Skeletal muscle tissue (tissue), 4 donors: ENCODE data around the gene AGO3. TPM values are rescaled to one million over a fixed set of nuclear protein-coding genes. Genes with fewer than 3 reads are reported as not detected.

Experiments used
- H3K27ac ChIP-seq: one replicate; pipeline ENCODE4 v1.7.0; 2013; ENCODE audit warnings: mild to moderate bottlenecking, low read depth, low read length, inconsistent platforms
- H3K27me3 ChIP-seq, 3 donors: one replicate each; pipeline ENCODE4 v1.7.0; 2013; ENCODE audit warnings: low read length in 3 of 3; ENCODE audit not compliant: control insufficient read depth in 3 of 3, insufficient read depth in 3 of 3
- H3K36me3 ChIP-seq, 3 donors: one replicate each; pipeline ENCODE4 v1.7.0; 2013; ENCODE audit warnings: low read length in 3 of 3; ENCODE audit not compliant: control insufficient read depth in 3 of 3, insufficient read depth in 3 of 3
- H3K4me1 ChIP-seq, 3 donors: one replicate each; pipeline ENCODE4 v1.7.0; 2013; ENCODE audit warnings: low read length in 3 of 3, mild to moderate bottlenecking in 3 of 3; ENCODE audit not compliant: control insufficient read depth in 3 of 3, insufficient read depth in 3 of 3
- H3K4me3 ChIP-seq, 3 donors: one replicate each; pipeline ENCODE4 v1.7.0; 2013; ENCODE audit warnings: low read length in 3 of 3
- H3K9ac ChIP-seq, 3 donors: one replicate each; pipeline ENCODE4 v1.7.0; 2013; ENCODE audit warnings: low read length in 3 of 3, mild to moderate bottlenecking in 3 of 3, moderate library complexity in 2 of 3, low read depth in 1 of 3
- H3K9me3 ChIP-seq, 3 donors: one replicate each; pipeline ENCODE4 v1.7.0; 2013; ENCODE audit warnings: low read length in 3 of 3; ENCODE audit not compliant: control insufficient read depth in 3 of 3
- total RNA-seq: library from RNA; depleted of rRNA; stranded (reverse); fragments of >200 nt; gene quantifications from one replicate; pipeline ENCODE4 v1.2.3, GENCODE V29; 2014
- donor health status: Osteomylitis.

Gene AGO3
- total RNA-seq, 1 donor from 2014 or later: 13.0 TPM

DNA sequence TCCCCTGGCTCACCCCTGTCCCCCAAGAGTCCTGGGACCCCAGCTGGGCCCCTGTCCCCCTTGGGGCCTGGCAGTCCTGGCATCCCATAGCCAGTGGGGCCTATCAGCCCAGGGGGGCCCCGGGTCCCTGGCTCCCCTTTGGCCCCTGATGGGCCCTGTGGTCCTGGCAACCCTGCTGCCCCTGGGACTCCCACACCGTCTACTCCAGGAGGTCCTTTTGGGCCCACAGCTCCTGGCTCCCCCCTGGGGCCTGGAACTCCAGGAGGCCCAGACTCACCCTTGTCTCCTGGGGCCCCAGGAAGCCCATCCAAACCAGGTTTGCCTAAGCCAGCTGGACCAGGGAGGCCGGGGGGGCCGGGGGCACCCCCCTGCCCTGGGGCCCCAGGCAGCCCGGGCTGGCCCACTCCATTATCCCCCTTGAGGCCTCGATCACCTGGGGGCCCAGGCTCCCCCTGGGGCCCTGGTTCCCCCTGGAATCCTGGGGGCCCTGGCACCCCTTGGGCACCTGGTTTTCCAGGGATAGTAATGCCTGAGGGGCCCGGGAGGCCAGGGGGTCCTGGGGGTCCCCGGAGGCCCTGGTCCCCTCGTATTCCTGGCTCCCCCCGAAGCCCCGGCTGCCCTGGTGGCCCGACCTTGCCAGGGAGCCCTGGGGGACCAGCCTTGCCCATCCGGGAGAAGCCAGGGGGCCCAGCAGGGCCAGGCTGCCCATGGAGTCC lies 167.9 kb downstream of the AGO3 start:
- H3K9ac ChIP-seq: no peak overlapping the region
- H3K36me3 ChIP-seq: peaks cover 21 to 23% (median 21%) of the 10 kb centered on the region in 3 donors
- H3K4me3 ChIP-seq: no peak overlapping the region
- H3K27ac ChIP-seq: no peak overlapping the region
- no peaks in the 10 kb centered on the region for H3K27me3 ChIP-seq
- peaks cover 4 to 13% (median 8%) of the 10 kb centered on the region in 3 donors for H3K4me1 ChIP-seq
- no peaks in the 10 kb centered on the region for H3K9me3 ChIP-seq

DNA sequence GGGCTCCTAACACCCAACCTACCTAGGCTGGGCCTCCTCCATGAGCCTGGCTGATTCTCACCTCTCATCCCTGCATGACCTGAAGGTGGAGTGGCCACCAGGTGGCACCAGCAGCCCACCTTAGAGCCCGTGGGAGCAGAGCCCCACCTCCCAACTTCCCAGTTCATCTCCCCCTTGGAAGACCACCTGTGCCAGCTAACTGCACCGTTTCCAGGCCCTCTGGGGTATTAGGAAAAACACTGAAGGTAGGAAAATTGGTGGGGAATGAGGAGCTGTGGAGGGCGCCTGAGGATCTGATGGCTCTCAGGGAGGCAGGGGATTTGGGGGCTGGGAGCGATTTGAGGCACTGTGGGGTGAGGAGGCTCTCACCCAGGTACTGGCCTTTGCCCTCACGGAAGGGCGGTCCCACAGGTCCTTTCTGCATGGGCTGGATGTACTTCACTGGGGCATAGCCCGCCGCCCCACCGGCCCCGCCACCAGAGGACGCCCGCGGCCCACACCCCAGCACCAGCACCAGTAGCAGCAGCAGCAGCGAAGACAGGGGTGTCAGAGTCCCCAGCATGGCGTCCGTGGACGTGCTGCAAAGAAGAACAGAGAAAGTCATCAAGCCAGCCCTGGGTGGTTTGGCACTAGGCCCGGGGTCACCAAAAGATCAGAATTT lies 168.9 kb downstream of the AGO3 start:
- Histone ChIP-seq H3K4me1 (peaks cover 2 to 5% (median 4%) of the 10 kb centered on the region in 3 donors), H3K4me3 (peak overlapping the region; percentile 9 to 38 (median 13)), H3K27me3 (no peaks in the 10 kb centered on the region), H3K9me3 (no peaks in the 10 kb centered on the region), H3K9ac (no peak overlapping the region), H3K36me3 (peaks cover 11 to 13% (median 12%) of the 10 kb centered on the region in 3 donors), H3K27ac (no peak overlapping the region)

DNA sequence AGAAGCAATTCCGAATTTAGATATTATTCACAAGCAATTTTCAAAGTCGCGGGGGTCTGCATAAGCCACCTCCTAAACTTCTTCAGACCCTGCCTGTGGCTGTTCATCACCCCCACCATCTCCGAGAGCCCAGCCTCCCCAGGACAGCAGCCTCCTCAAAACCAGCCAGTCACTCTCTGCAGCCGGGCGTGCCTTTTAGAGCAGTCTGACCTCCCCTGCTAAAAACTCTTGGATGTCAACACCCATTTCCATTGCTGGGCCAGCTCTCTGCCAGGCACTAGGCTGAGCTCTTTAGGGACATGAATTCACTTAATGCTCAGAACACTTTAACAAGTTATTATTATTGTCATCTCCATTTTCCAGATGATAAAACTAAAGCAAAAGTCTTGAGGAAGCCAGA lies 169.5 kb downstream of the AGO3 start:
- Histone ChIP-seq H3K4me1 (peaks cover 2 to 4% (median 3%) of the 10 kb centered on the region in 3 donors), H3K9ac (no peak overlapping the region), H3K36me3 (peaks cover 8 to 10% (median 8%) of the 10 kb centered on the region in 3 donors), H3K27ac (no peak overlapping the region), H3K4me3 (no peak overlapping the region), H3K27me3 (no peaks in the 10 kb centered on the region), H3K9me3 (no peaks in the 10 kb centered on the region)

DNA sequence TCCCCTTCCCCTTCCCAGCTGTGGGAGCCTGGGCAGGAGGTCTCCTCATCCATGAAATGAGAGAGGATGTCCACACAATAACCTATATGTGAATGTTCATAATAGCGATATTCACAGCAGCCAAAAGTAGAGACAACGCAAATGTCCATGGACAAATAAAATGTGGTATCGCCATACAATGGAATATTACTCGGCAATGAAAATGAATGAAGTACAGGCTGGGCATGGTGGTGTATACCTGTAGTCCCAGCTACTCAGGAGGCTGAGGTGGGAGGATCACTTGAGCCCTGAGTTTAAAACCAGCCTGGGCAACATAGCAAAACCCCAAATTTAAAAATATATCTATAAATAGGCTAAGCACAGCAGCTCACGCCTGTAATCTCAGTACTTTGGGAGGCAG lies 170.6 kb downstream of the AGO3 start:
- peaks cover 0 to 1% (median 0%) of the 10 kb centered on the region in 3 donors for H3K36me3 ChIP-seq
- H3K4me3 ChIP-seq: no peak overlapping the region
- no peaks in the 10 kb centered on the region for H3K9me3 ChIP-seq
- no peak overlapping the region for H3K27ac ChIP-seq
- H3K4me1 ChIP-seq: peaks cover 2 to 4% (median 3%) of the 10 kb centered on the region in 3 donors
- no peaks in the 10 kb centered on the region for H3K27me3 ChIP-seq
- H3K9ac ChIP-seq: no peak overlapping the region

DNA sequence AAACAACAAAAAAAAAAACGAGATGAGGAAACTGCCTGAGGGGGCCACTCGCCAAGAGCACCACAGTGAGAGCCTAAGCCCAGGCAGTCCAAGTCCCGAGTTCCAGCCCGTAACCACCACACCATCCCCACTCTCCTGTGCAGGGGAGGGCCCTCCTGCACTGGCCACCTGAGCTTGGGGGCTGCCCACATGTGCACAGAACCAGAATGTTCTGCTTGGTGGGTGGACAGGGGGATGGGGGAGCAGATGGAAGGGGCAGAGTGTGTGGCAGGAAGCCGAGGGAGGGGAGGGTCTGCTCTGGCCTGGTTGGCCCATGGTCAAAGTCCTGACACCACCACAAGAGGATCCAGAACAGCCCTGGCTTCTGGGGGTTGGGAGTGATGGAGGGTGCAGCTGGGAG lies 175.4 kb downstream of the AGO3 start:
- Histone ChIP-seq H3K9ac (no peak overlapping the region), H3K27ac (no peak overlapping the region), H3K27me3 (no peaks in the 10 kb centered on the region), H3K9me3 (no peaks in the 10 kb centered on the region), H3K4me3 (no peak overlapping the region), H3K36me3 (no peaks in the 10 kb centered on the region), H3K4me1 (no peaks in the 10 kb centered on the region)

DNA sequence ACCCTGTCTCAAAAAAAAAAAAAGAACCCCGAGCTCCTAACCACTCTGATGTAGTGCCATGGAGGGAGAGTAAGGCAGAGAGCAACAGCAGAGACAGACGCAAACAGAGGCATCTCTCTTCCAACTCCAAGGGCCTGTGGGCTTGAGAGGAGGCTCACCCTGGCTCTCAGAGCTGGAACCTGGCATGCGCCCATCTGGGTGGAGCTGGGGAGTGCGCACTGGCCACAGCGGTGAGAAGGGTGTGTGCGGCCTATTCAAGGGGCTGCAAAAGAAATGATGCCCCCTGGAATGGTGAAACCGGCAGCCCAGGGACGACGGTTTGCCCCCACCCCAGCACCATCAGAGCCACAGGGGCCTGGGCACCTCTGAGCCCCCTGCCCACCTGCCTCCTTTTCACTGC lies 176.5 kb downstream of the AGO3 start:
- H3K4me3 ChIP-seq: no peak overlapping the region
- no peaks in the 10 kb centered on the region for H3K36me3 ChIP-seq
- no peaks in the 10 kb centered on the region for H3K9me3 ChIP-seq

DNA sequence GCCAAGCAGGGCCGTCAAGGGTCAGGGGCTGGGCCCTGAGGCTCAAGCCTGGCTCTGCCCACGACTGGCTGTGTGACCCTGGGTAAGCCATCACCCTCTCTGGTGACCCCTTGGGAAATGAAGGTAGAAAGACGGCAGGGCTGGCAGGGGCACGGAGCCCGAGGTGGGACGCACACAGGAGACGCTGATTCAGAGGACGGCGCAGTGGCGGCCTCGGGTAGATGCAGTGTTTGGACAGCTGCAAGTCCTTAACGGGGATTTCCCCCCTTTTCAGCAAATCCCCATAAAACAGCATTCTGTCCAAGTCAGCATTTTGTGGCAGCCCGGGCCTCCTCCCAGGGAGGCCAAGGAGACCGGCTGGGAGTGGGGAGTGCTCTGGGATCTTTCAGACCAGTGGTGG lies 177.4 kb downstream of the AGO3 start:
- no peaks in the 10 kb centered on the region for H3K9me3 ChIP-seq
- H3K27me3 ChIP-seq: no peaks in the 10 kb centered on the region
- H3K27ac ChIP-seq: no peak overlapping the region
- H3K4me1 ChIP-seq: no peaks in the 10 kb centered on the region
- no peak overlapping the region for H3K4me3 ChIP-seq
- H3K9ac ChIP-seq: no peak overlapping the region
- H3K36me3 ChIP-seq: no peaks in the 10 kb centered on the region

More for the DNA sequence above, 176.5 kb downstream of the AGO3 start:
- no peaks in the 10 kb centered on the region for H3K4me1 ChIP-seq
- no peaks in the 10 kb centered on the region for H3K27me3 ChIP-seq
- no peak overlapping the region for H3K27ac ChIP-seq
- no peak overlapping the region for H3K9ac ChIP-seq

DNA sequence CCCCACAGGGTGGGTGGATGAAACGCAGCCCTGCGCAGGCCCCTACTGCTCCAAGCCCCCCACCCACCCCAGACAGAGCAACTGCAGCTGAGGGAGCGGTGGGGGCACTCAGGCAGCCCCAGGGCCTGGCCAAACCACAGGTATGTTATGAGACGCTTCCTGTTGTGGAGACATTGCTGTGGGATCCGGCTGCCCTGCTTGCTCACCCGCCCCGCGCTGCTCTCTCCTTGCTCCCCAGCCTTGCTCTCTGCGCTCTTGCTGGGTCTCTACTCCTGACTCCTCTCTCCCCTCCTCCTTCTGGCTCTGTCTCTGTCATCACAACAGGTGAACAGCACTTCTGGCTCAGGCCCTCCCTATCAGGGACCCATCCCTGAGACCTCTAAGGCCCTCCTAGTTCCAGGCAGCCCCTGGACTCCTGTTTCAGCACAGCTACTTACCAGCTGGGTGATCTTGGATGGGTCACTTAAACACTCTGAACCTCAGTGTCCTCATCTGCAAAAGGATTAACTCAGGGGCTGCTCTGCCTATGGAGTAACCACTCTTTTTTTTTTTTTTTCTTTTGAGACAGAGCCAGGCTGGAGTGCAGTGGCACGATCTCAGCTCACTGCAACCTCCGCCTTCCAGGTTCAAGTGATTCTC lies 178.3 kb downstream of the AGO3 start:
- Histone ChIP-seq H3K9me3 (no peaks in the 10 kb centered on the region), H3K27me3 (no peaks in the 10 kb centered on the region), H3K27ac (no peak overlapping the region), H3K36me3 (no peaks in the 10 kb centered on the region), H3K4me1 (no peaks in the 10 kb centered on the region), H3K9ac (no peak overlapping the region), H3K4me3 (no peak overlapping the region)

DNA sequence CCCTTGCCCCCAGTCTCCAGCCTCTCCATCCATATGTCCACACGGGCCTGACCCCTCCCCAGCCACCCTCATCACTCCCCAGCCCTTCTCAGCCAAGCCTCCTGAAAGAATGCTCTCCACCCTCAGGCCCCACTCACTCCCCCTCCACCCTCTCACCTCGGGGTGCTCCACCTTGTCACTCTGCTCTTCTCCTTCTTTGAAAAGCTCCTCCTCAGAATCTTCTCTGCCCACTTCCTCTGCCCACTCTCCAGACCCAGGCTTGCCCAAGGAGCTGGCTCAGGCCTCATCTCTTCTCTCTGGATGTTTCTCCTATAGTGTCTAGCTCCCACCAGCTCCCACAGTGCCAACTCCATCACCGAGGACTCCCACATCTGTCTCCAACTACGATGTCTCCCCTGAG lies 180.2 kb downstream of the AGO3 start:
- H3K27ac ChIP-seq: no peak overlapping the region
- H3K36me3 ChIP-seq: no peaks in the 10 kb centered on the region
- no peak overlapping the region for H3K4me3 ChIP-seq
- H3K9ac ChIP-seq: no peak overlapping the region
- no peaks in the 10 kb centered on the region for H3K27me3 ChIP-seq
- peaks cover 0 to 2% (median 0%) of the 10 kb centered on the region in 3 donors for H3K4me1 ChIP-seq
- no peaks in the 10 kb centered on the region for H3K9me3 ChIP-seq

DNA sequence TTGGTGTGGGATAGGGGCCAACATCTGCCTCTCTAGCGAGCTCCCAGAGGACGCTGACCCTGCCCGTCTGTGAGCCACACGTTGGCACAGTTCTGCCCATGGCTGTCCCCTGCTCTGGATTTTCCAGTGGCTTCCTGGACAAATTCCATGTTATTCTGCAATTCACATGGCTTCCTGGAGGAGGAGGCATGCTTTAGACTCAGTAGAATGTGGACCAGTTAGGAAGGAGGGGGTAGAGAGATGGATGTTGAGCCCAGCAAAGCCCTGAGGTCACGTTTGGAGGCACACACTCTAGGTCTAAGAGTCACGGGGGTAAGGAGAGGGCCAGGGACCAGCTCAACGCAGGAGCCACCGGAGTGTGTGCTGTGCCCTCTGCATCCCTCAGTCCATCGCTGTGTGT lies 181.9 kb downstream of the AGO3 start:
- Histone ChIP-seq H3K9ac (no peak overlapping the region), H3K4me1 (peaks cover 0 to 6% (median 0%) of the 10 kb centered on the region in 3 donors), H3K9me3 (no peaks in the 10 kb centered on the region), H3K36me3 (no peaks in the 10 kb centered on the region), H3K27me3 (peaks cover 0 to 4% (median 0%) of the 10 kb centered on the region in 3 donors), H3K4me3 (no peak overlapping the region), H3K27ac (no peak overlapping the region)
